GM10248 (cell line): ENCODE data around the gene ZKSCAN8.

Source experiments
- CTCF ChIA-PET: fragments of 300-600 bp; sonication (Branson Sonifier 250); formaldehyde crosslinking; extraction: SDS; loops from one replicate; lab custom pipeline; 2021; ENCODE audit warnings: antibody characterized with exemption; lab: Yijun Ruan, JAX
- POLR2A ChIA-PET: fragments of 350-650 bp; sonication (Branson Sonifier 250); formaldehyde crosslinking; extraction: SDS; loops from one replicate; lab custom pipeline; 2020; ENCODE audit warnings: antibody characterized with exemption; lab: Yijun Ruan, JAX
- DNase-seq: peaks from one replicate; pipeline ENCODE4 v3.0.0; 2012; ENCODE audit errors: extremely low spot score
- CTCF ChIP-seq: IDR thresholded peaks from 2 replicates; pipeline ENCODE4 v1.5.1; 2012; ENCODE audit warnings: mild to moderate bottlenecking, low read depth; ENCODE audit errors: extremely low read depth, missing control alignments, control extremely low read depth

ZKSCAN8 gene

DNA sequence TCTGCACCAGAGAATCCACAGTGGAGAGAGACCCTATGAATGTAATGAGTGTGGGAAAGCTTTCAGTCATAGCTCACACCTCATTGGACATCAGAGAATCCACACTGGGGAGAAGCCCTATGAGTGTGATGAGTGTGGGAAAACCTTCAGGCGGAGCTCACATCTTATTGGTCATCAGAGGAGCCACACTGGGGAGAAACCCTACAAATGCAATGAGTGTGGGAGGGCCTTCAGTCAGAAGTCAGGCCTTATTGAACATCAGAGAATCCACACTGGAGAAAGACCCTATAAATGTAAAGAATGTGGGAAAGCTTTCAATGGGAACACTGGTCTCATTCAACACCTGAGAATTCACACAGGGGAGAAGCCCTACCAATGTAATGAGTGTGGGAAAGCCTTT lies 11.9 kb downstream of the ZKSCAN8 start:
- CTCF ChIA-PET: interaction anchor here (1.1 to 2.1 kb wide), 2 partner anchors 12 to 15 kb away, joined by 4 to 6 read pairs; partner anchors contain the start of gene ZKSCAN8
- TF ChIP-seq CTCF: no peak
- POLR2A ChIA-PET: interaction anchor here (1.6 to 2.0 kb wide), 2 partner anchors 8 to 12 kb away, joined by 4 to 7 read pairs; partner anchors contain the start of gene ZKSCAN8
- DNase-seq: no peak

DNA sequence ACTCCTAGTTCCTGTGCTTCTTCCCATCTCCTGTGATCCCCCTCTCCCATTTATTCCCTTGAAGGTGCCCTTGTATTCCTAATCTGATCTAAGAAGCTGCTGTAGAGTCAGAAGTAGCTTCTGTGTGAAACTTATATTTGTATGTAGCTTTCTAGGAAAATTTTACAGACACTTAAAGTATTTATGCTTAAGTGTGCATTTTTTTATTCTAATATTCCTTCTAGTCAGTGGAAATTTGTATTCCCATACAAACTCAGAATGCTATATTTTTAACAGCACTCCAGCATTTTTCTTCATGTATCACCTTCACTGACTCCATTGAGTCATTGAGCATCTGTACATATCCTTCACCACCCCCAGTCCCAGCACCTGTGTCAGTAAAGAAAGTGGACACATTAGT lies 12.7 kb downstream of the ZKSCAN8 start:
- no peak for DNase-seq
- ChIA-PET POLR2A (interaction anchor here (1.6 kb wide), 1 partner anchor 13 kb away, joined by 4 read pairs; the partner anchor contains the start of gene ZKSCAN8), CTCF (interaction anchor here (0.8 to 2.1 kb wide), 3 partner anchors 13 to 16 kb away, joined by 3 to 6 read pairs (median 4); partner anchors contain the start of gene ZKSCAN8)
- no peak for TF ChIP-seq CTCF

- POLR2A ChIA-PET: no interaction called here
- DNase-seq: no peak
- no peak for TF ChIP-seq CTCF
- CTCF ChIA-PET: interaction anchor here (0.9 to 2.3 kb wide), 3 partner anchors 16 to 198 kb away, joined by 3 to 5 read pairs (median 5); partner anchors contain the start of gene ZKSCAN8
These were observed 16.6 kb downstream of the ZKSCAN8 start for GRCh38 chr6:28158318-28158717.

GRCh38 chr6:28159029-28159607 lies 17.4 kb downstream of the ZKSCAN8 start:
- DNase-seq: no peak
- POLR2A ChIA-PET: no interaction called here
- CTCF ChIA-PET: interaction anchor here (0.9 to 2.3 kb wide), 3 partner anchors 17 to 197 kb away, joined by 3 to 5 read pairs (median 5); partner anchors contain the start of gene ZKSCAN8
- TF ChIP-seq CTCF: no peak

- TF ChIP-seq CTCF: no peak
- POLR2A ChIA-PET: no interaction called here
- CTCF ChIA-PET: interaction anchor here (2.3 kb wide), 1 partner anchor 194 kb away, joined by 5 read pairs; no protein-coding TSS in a partner anchor
- no peak for DNase-seq
These were observed 18.6 kb downstream of the ZKSCAN8 start for GRCh38 chr6:28160233-28160632.

DNA sequence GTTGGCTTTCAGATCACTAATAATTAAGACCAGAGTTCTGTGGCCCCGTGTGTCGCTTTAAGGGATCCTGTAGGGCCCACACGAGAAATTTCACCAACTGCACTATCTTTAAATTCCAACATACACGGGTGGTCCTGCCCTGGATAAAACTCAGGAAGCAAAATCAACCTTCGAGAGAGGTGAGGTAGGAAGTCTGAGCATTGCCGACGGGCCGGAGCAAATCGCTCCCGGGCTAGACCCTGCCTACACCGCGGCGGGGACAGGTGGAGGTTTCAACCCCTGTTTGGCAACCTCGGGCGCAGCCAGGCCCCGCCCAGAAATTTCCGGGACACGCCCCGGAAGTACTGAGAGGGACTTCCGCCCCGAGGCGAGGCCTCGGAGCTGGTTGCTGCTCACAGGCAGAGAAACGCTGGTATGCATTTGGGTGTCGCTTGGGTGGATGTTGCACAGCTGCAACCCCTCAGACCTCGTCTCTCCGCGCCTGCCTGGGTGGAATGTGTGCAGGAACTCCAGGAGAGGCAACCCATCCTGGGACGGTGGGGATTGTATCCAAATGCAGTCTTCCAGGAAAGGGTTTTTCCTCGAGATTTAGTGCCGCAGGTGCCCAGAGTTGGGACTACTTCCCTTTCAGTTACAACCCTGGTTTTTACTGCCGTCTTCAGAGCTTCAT lies 19.9 kb downstream of the ZKSCAN8 start:
- peak; percentile 89 for DNase-seq
- ChIA-PET POLR2A (interaction anchor here (0.9 kb wide), 1 partner anchor 8 kb away, joined by 7 read pairs; no protein-coding TSS in a partner anchor), CTCF (interaction anchor here (0.8 to 1.8 kb wide), 6 partner anchors 10 to 530 kb away, joined by 3 to 4 read pairs (median 4); no protein-coding TSS in a partner anchor)
- TF ChIP-seq CTCF: no peak
